Gastroesophageal sphincter (tissue), 4 donors: Measurements from ENCODE around the gene F5. TPM values are rescaled to one million over a fixed set of nuclear protein-coding genes. Genes with fewer than 3 reads are reported as not detected.

Experiments used
- ATAC-seq: fragments of 150-250 bp; one replicate; pipeline ENCODE4 v1.9.1; 2016; ENCODE audit warnings: mild to moderate bottlenecking, moderate library complexity
- H3K27ac ChIP-seq, 4 donors: fragments of 200-600 bp; sonication (generic) in 3 of 4; 1 replicate in 3 of 4; 2 replicates in 1 of 4; pipeline ENCODE4 v1.5.1; 2016 to 2019
- H3K27me3 ChIP-seq: fragments of 200-600 bp; sonication (generic); one replicate; pipeline ENCODE4 v1.5.1; 2019
- H3K36me3 ChIP-seq, 2 donors: fragments of 200-600 bp; sonication (generic); one replicate each; pipeline ENCODE4 v1.5.1; 2019; ENCODE audit warnings: control low read depth in 1 of 2
- H3K4me1 ChIP-seq, 3 donors: fragments of 200-600 bp; sonication (generic); 1 replicate in 2 of 3; 2 replicates in 1 of 3; pipeline ENCODE4 v1.5.1; 2016 to 2019; ENCODE audit warnings: control low read depth in 2 of 3
- H3K4me3 ChIP-seq, 2 donors: fragments of 200-600 bp; sonication (generic); one replicate each; pipeline ENCODE4 v1.5.1; 2019; ENCODE audit warnings: mild to moderate bottlenecking in 1 of 2, moderate library complexity in 1 of 2
- H3K9me3 ChIP-seq, 3 donors: fragments of 200-600 bp; sonication (generic); one replicate each; pipeline ENCODE4 v1.5.1; 2017 to 2019; ENCODE audit warnings: control low read depth in 2 of 3
- CTCF ChIP-seq, 4 experiments: fragments of 200-600 bp in 2 of 4; fragments of 450-650 bp in 2 of 4; sonication (generic) in 1 of 4; IDR thresholded peaks; one replicate each; pipeline ENCODE4 v1.5.1; 2017 to 2019; ENCODE audit warnings: antibody characterized with exemption in 4 of 4, mild to moderate bottlenecking in 2 of 4, moderate library complexity in 2 of 4
- EP300 ChIP-seq: sonication (generic); formaldehyde crosslinking; IDR thresholded peaks from one replicate; pipeline ENCODE4 v1.6.1; 2017; ENCODE audit warnings: antibody characterized with exemption, mild to moderate bottlenecking
- POLR2A ChIP-seq, 2 donors: fragments of 450-650 bp; IDR thresholded peaks; one replicate each; pipeline ENCODE4 v1.6.1; 2017; ENCODE audit warnings: antibody characterized with exemption in 2 of 2, mild to moderate bottlenecking in 2 of 2, moderate library complexity in 1 of 2
- POLR2AphosphoS5 ChIP-seq: sonication (generic); formaldehyde crosslinking; IDR thresholded peaks from one replicate; pipeline ENCODE4 v1.6.1; 2017; ENCODE audit warnings: antibody characterized with exemption
- WGBS, 2 donors: methylation state at CpG; one replicate each; pipeline ENCODE4 v1.1.5; 2018; ENCODE audit warnings: low coverage in 1 of 2; 5-methylcytosine and 5-hydroxymethylcytosine counted together
- total RNA-seq, 4 donors: library from RNA; depleted of rRNA; stranded (reverse); fragments of >200 nt; gene quantifications; one replicate each; pipeline ENCODE4 v1.1.0, GENCODE V29; 2016

Gene F5
- total RNA-seq, 4 donors from 2014 or later, result 0.12 to 3.5 (median 0.42) TPM; not detected in 1

DNA sequence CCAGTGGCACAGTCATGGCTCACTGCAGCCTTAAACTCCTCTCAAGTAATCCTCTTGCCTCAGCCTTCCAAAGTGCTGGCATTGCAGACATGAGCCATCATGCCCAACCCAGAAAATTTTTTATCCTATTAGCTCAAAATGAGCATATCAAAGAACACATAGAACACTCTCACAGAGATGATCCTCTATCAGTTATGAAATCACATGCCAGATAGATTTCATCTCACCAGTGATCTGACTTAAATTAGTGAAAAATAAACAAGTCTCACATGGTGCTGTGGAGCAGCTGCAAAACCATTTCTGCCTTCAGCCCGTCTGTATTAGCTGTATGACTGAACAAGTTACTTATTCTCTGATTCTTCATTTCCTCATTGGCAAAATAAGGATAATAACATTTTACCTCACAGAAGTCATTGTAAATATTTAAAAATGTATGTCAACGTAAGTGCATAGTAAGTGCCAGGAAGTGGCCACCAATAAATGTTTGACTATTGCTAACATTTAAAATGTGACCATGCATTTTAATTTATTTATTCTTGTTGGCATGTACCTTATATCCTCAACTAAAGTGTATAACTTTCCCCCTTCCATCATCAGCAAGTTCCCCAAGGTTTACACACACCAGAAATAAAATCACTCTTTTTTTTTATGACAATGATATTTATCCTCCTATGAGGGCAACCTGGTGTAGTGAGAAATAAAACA lies 71.6 kb downstream of the F5 start:
- WGBS, 2 donors, result 33 to 53% methylated on average over 2 of the region's 2 CpGs
- TF ChIP-seq CTCF (IDR thresholded peaks at IDR 0.05) (no peak), POLR2AphosphoS5 (no peak)
- peaks cover 0 to 11% (median 0%) of the 10 kb centered on the region in 3 donors for H3K4me1 ChIP-seq
- ATAC-seq, result no peak
- H3K27ac ChIP-seq, result no peak overlapping the region
- no peaks in the 10 kb centered on the region for H3K27me3 ChIP-seq
- no peaks in the 10 kb centered on the region for H3K9me3 ChIP-seq
- H3K36me3 ChIP-seq, result no peaks in the 10 kb centered on the region
- H3K4me3 ChIP-seq, result no peak overlapping the region

DNA sequence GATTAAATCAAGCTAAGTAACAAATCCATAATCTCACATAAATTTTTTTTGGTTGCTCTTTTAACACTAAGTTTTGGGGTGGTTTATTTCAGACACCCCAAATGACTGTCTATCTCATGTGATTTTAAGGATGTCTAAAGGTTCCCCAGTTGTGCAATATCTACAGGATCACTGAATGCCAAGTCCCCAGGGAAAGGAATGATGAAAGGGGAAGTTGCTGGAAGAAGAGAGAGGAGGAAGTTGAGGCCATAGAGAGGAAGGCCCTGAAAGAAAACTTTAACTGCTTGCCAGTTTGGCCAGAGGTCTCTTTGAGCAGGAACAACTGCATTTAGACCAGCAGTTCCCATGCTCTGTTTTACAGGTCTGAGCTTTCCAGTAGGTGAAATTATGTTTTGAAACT lies 73.1 kb downstream of the F5 start:
- Histone ChIP-seq H3K27ac (peak overlapping the region in 2 of 4 donors; percentile 67 to 75), H3K4me1 (peaks cover 0 to 23% (median 0%) of the 10 kb centered on the region in 3 donors), H3K27me3 (no peaks in the 10 kb centered on the region), H3K9me3 (no peaks in the 10 kb centered on the region), H3K4me3 (no peak overlapping the region), H3K36me3 (no peaks in the 10 kb centered on the region)
- TF ChIP-seq POLR2AphosphoS5 (peak; percentile 50), POLR2A (IDR thresholded peaks at IDR 0.05) (no peak)
- ATAC-seq, result peak; percentile 26

GRCh38 chr1:169511316-169512005 lies 74.8 kb downstream of the F5 start:
- Histone ChIP-seq H3K4me3 (no peak overlapping the region), H3K27me3 (no peaks in the 10 kb centered on the region), H3K4me1 (peaks cover 0 to 23% (median 0%) of the 10 kb centered on the region in 3 donors), H3K27ac (peak overlapping the region; percentile 55 to 75 (median 69)), H3K36me3 (no peaks in the 10 kb centered on the region), H3K9me3 (no peaks in the 10 kb centered on the region)
- 25 to 58% methylated on average over 3 of the region's 3 CpGs for WGBS, 2 donors
- no peak for TF ChIP-seq EP300
- TF ChIP-seq CTCF (IDR thresholded peaks at IDR 0.05), result no peak
- peak; percentile 71 for TF ChIP-seq POLR2AphosphoS5
- no peak for TF ChIP-seq POLR2A (IDR thresholded peaks at IDR 0.05)
- peak; percentile 87 for ATAC-seq

DNA sequence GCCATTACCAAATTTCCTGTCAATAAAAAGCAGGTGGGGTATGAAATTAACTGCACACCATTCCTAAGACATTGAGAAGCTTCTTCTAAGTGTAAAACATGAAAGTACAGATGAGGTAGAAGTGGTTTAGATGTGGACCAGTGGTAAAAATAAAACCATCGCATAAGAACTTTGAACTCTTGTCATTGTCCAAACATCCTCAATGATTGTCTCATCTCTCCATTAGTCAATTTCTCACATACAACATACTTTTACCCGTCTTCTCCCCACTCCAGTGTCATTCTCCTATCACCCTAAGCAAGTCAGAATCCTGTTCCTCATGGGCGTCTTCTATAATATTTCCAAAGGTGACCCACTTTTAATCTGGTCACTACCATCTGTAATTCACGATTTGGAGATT lies 76.2 kb downstream of the F5 start:
- Histone ChIP-seq H3K27ac (peak overlapping the region in 1 of 4 donors; percentile 75), H3K4me1 (peaks cover 0 to 23% (median 0%) of the 10 kb centered on the region in 3 donors), H3K9me3 (no peaks in the 10 kb centered on the region), H3K36me3 (no peaks in the 10 kb centered on the region), H3K27me3 (no peaks in the 10 kb centered on the region), H3K4me3 (no peak overlapping the region)
- WGBS, 2 donors, result 81 to 85% methylated on average over 3 to 4 of the region's 4 CpGs
- ATAC-seq, result no peak
- no peak for TF ChIP-seq POLR2AphosphoS5
- no peak for TF ChIP-seq POLR2A (IDR thresholded peaks at IDR 0.05)
- TF ChIP-seq EP300, result no peak
- no peak for TF ChIP-seq CTCF (IDR thresholded peaks at IDR 0.05)

DNA sequence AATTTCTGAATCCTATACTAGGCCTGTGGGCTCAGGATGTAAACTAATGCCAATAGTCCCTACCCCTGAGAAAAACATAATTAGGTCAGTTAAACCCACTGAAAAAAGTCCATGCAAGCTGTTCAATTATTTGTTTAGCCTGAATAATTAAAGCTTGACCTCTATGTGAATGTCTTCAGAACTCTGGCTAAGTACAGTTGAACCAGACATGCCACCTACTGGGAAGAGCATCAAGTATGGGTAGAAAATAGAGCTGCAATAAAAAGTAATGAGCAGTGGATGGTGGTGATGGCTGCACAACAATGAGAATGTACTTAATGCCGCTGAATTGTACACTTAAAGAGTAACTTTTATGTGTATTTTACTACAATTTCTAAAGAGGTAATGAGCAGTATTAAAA lies 76.9 kb downstream of the F5 start:
- WGBS, 2 donors, result 100% methylated on average over 1 of the region's 1 CpG
- Histone ChIP-seq H3K4me1 (peaks cover 0 to 23% (median 0%) of the 10 kb centered on the region in 3 donors), H3K4me3 (no peak overlapping the region), H3K27ac (no peak overlapping the region), H3K27me3 (no peaks in the 10 kb centered on the region), H3K36me3 (no peaks in the 10 kb centered on the region), H3K9me3 (no peaks in the 10 kb centered on the region)
- TF ChIP-seq POLR2AphosphoS5 (no peak), CTCF (IDR thresholded peaks at IDR 0.05) (no peak), EP300 (no peak), POLR2A (IDR thresholded peaks at IDR 0.05) (no peak)
- no peak for ATAC-seq
